Naive thymus-derived CD4-positive, alpha-beta T cell (primary cell): Measurements from ENCODE around the gene CD300LF. TPM values are rescaled to one million over a fixed set of nuclear protein-coding genes. Genes with fewer than 3 reads are reported as not detected.

Experiments
- ATAC-seq: fragments of 150-1000 bp; cut with Tn5 transposase; 2 replicates; pipeline ENCODE4 v1.10.0; 2021; ENCODE audit warnings: mild to moderate bottlenecking, moderate library complexity
- CTCF ChIA-PET: fragments of 350-600 bp; sonication (Branson Sonifier 250); formaldehyde crosslinking; loops from one replicate; lab custom pipeline; 2021; ENCODE audit warnings: antibody characterized with exemption; lab: Charles Lee
- POLR2A ChIA-PET: fragments of 350-600 bp; sonication (Branson Sonifier 250); formaldehyde crosslinking; loops from one replicate; lab custom pipeline; 2021; ENCODE audit warnings: antibody characterized with exemption, inconsistent platforms; lab: Charles Lee
- DNase-seq, 9 donors: peaks; one replicate each; pipeline versions ENCODE4 v3.0.0 to v3.0.0-alpha.2; 2020 to 2022; ENCODE audit warnings: mixed read lengths in 1 of 9
- H3K27ac ChIP-seq: one replicate; pipeline ENCODE4 v1.7.0; 2013; ENCODE audit warnings: mild to moderate bottlenecking, low read depth, low read length, moderate library complexity
- H3K27me3 ChIP-seq, 2 donors: one replicate each; pipeline ENCODE4 v1.7.0; 2013; ENCODE audit warnings: low read length in 2 of 2, mild to moderate bottlenecking in 2 of 2, moderate library complexity in 2 of 2; ENCODE audit not compliant: control insufficient read depth in 2 of 2, insufficient read depth in 2 of 2
- H3K36me3 ChIP-seq, 3 experiments: 1 replicate in 2 of 3; 2 replicates in 1 of 3; pipeline ENCODE4 v1.7.0; 2013; ENCODE audit warnings: low read length in 3 of 3, mild to moderate bottlenecking in 3 of 3, moderate library complexity in 1 of 3; ENCODE audit not compliant: insufficient read depth in 3 of 3, control insufficient read depth in 2 of 3
- H3K4me1 ChIP-seq, 2 donors: one replicate each; pipeline ENCODE4 v1.7.0; 2013; ENCODE audit warnings: low read length in 2 of 2, mild to moderate bottlenecking in 2 of 2, moderate library complexity in 1 of 2; ENCODE audit not compliant: control insufficient read depth in 2 of 2, insufficient read depth in 2 of 2
- H3K4me3 ChIP-seq: 2 replicates; pipeline ENCODE4 v1.7.0; 2013; ENCODE audit warnings: mild to moderate bottlenecking, low read length
- H3K9me3 ChIP-seq, 3 experiments: 1 replicate in 2 of 3; 2 replicates in 1 of 3; pipeline ENCODE4 v1.7.0; 2013; ENCODE audit warnings: low read length in 3 of 3; ENCODE audit not compliant: control insufficient read depth in 2 of 3
- H3K27ac Mint-ChIP-seq, 9 donors: one replicate each; pipeline ENCODE4 v1.8.0; 2020 to 2022; ENCODE audit warnings: mixed read lengths in 9 of 9, mild to moderate bottlenecking in 8 of 9, moderate library complexity in 5 of 9, inconsistent platforms in 2 of 9
- H3K27me3 Mint-ChIP-seq, 5 donors: one replicate each; pipeline ENCODE4 v1.8.0; 2021 to 2022; ENCODE audit warnings: mixed read lengths in 5 of 5, mild to moderate bottlenecking in 1 of 5
- H3K36me3 Mint-ChIP-seq, 5 donors: one replicate each; pipeline ENCODE4 v1.8.0; 2020 to 2022; ENCODE audit warnings: mixed read lengths in 5 of 5, mild to moderate bottlenecking in 3 of 5, inconsistent platforms in 1 of 5
- H3K4me1 Mint-ChIP-seq, 7 donors: one replicate each; pipeline ENCODE4 v1.8.0; 2020 to 2022; ENCODE audit warnings: mixed read lengths in 7 of 7, mild to moderate bottlenecking in 3 of 7, inconsistent platforms in 1 of 7
- H3K4me3 Mint-ChIP-seq, 10 donors: one replicate each; pipeline ENCODE4 v1.8.0; 2020 to 2022; ENCODE audit warnings: mild to moderate bottlenecking in 10 of 10, mixed read lengths in 10 of 10, moderate library complexity in 6 of 10, inconsistent platforms in 2 of 10
- H3K9me3 Mint-ChIP-seq, 11 donors: one replicate each; pipeline ENCODE4 v1.8.0; 2020 to 2022; ENCODE audit warnings: mixed read lengths in 11 of 11, mild to moderate bottlenecking in 4 of 11, inconsistent platforms in 1 of 11, moderate library complexity in 1 of 11
- intact Hi-C, 2 donors: fragments of 100-400 bp; cut with micrococcal nuclease; formaldehyde crosslinking; loops; one replicate each; pipeline ENCODE4 v1.15.1; 2023
- polyA plus RNA-seq, 2 donors: library from polyadenylated mRNA; unstranded; fragments of 300-500 nt; fragmentation: Illumina TruSeq; gene quantifications; one replicate each; pipeline ENCODE4 v1.2.3, GENCODE V29; 2021
- total RNA-seq, 6 experiments: library from RNA in 5 of 6; stranded (reverse) in 5 of 6; gene quantifications; 1 replicate in 5 of 6; 2 replicates in 1 of 6; pipeline ENCODE4 v1.2.3 and lab custom pipeline; 2021 to 2026

Gene CD300LF
- total and polyA plus RNA-seq, 7 experiments from 2014 or later, result 0.46 to 41.0 (median 2.7) TPM; not detected in 3

DNA sequence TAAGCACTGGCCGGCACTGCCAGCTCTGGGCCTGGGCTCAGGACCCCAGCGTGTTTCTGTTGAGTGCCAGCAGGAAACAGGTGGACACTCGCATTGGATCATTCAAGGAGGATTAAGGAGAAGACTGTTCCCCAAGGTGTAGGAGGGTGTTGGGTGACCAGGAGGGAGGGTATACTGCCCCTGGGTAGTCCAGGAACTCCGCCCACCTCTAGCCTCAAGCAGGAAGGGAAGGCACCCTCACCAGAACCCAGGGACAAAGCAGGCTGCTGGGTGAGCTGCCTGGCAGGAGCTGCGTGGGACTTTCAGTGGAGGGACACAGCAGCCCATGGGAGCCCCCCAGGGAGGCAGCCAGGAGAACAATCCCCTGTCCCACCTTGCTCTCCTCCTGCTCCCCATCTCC, 16.6 kb upstream of the CD300LF start:
- no peak overlapping the region for H3K4me3 ChIP-seq
- CTCF ChIA-PET, result no interaction called here
- peaks cover 0 to 32% of the 10 kb centered on the region in 2 donors for H3K4me1 ChIP-seq
- H3K27me3 Mint-ChIP-seq, result peaks cover 0 to 6% (median 0%) of the 10 kb centered on the region in 5 donors
- H3K27ac ChIP-seq, result no peak overlapping the region
- DNase-seq, result no peak
- POLR2A ChIA-PET, result no interaction called here
- peaks cover 0 to 2% (median 0%) of the 10 kb centered on the region in 5 donors for H3K36me3 Mint-ChIP-seq
- peaks cover 0 to 20% (median under 1%) of the 10 kb centered on the region in 7 donors for H3K4me1 Mint-ChIP-seq
- H3K36me3 ChIP-seq, result no peaks in the 10 kb centered on the region
- H3K9me3 ChIP-seq, result no peaks in the 10 kb centered on the region
- intact Hi-C loops, result no loop called here
- no peak for ATAC-seq
- no peak overlapping the region for H3K4me3 Mint-ChIP-seq
- no peaks in the 10 kb centered on the region for H3K27me3 ChIP-seq
- H3K27ac Mint-ChIP-seq, result no peak overlapping the region
- no peaks in the 10 kb centered on the region for H3K9me3 Mint-ChIP-seq

DNA sequence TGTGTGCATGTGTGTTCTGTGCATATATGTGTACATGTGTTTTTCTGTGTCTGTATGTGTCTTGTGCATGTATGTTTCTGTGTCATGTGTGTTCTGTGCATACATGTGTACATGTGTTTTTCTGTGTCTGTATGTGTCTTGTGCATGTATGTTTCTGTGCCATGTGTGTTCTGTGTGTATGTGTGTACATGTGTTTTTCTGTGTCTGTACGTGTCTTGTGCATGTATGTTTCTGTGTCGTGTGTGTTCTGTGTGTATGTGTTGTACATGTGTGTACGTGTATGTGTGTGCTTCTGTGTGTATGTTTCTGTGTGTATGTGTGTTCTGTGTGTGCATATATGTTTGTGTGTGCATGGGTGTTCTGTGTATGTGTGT, 16.0 kb upstream of the CD300LF start:
- Mint-ChIP-seq H3K9me3 (no peaks in the 10 kb centered on the region), H3K4me3 (no peak overlapping the region), H3K4me1 (peaks cover 0 to 17% (median 0%) of the 10 kb centered on the region in 7 donors), H3K27me3 (no peaks in the 10 kb centered on the region), H3K36me3 (no peaks in the 10 kb centered on the region), H3K27ac (no peak overlapping the region)
- H3K4me3 ChIP-seq, result no peak overlapping the region
- no peaks in the 10 kb centered on the region for H3K9me3 ChIP-seq
- H3K27me3 ChIP-seq, result no peaks in the 10 kb centered on the region
- H3K27ac ChIP-seq, result no peak overlapping the region
- no peak for DNase-seq
- ATAC-seq, result no peak
- ChIA-PET CTCF (no interaction called here), POLR2A (no interaction called here)
- intact Hi-C loops, result no loop called here
- H3K4me1 ChIP-seq, result peaks cover 0 to 32% of the 10 kb centered on the region in 2 donors
- no peaks in the 10 kb centered on the region for H3K36me3 ChIP-seq

DNA sequence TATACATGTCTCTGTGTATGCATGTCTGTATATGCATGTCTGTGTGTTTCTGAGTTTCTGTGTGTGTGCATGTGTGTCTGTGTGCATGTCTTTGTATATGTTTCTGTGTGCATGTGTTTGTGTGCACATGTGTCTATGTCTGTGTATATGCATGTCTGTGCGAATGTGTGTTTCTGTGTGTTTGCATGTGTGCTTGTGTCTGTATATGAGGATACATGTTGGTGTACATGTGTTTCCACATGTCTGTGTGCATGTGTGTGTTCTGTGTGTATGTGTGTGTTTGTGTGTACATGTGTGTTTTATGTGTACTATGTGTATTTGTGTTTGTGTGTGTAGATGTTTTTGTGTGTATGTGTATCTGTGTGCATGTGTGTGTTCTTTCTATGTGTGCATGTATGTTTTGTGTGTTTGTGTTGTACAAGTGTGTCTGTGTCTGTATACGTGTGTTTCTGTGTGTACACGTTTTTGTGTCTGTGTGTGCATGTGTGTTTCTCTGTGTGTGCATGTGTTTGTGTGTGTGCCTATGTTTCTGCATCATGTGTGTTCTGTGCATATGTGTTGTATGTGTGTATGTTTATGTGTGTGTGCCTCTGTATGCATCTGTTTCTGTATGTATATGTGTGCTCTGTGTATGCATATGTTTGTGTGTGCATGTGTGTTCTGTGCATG, 15.4 kb upstream of the CD300LF start:
- ChIA-PET POLR2A (no interaction called here), CTCF (no interaction called here)
- intact Hi-C loops, result no loop called here
- Mint-ChIP-seq H3K27me3 (no peaks in the 10 kb centered on the region), H3K4me1 (peaks cover 0 to 17% (median 0%) of the 10 kb centered on the region in 7 donors), H3K27ac (no peak overlapping the region), H3K9me3 (no peaks in the 10 kb centered on the region), H3K4me3 (no peak overlapping the region), H3K36me3 (no peaks in the 10 kb centered on the region)
- ATAC-seq, result no peak
- Histone ChIP-seq H3K36me3 (no peaks in the 10 kb centered on the region), H3K27me3 (no peaks in the 10 kb centered on the region), H3K9me3 (no peaks in the 10 kb centered on the region), H3K4me3 (no peak overlapping the region), H3K4me1 (peaks cover 0 to 32% of the 10 kb centered on the region in 2 donors), H3K27ac (no peak overlapping the region)
- no peak for DNase-seq

DNA sequence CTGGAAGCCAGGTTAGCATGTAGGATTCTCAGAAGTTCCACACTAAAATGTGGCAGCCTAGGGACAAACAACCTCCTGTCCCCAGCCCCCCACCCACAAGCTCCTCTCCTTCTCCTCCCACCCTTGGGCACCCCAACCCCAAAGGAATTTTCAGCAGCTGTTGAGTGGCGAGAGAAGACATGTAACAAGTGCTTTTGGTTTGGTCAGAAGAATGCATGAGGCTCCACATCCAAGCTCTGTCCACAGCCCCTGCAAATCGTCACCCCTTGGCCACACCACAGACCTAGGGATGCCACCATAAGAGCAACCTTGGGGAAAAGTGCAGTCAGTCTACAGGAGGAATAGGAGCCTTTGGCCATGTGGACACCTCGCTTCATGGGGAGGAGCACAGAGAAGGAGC, 12.4 kb upstream of the CD300LF start:
- H3K4me3 ChIP-seq, result no peak overlapping the region
- CTCF ChIA-PET, result no interaction called here
- no peak overlapping the region for H3K27ac ChIP-seq
- no peaks in the 10 kb centered on the region for H3K27me3 ChIP-seq
- H3K9me3 Mint-ChIP-seq, result no peaks in the 10 kb centered on the region
- peaks cover 0 to 2% (median 0%) of the 10 kb centered on the region in 7 donors for H3K4me1 Mint-ChIP-seq
- no peak overlapping the region for H3K4me3 Mint-ChIP-seq
- no peaks in the 10 kb centered on the region for H3K36me3 Mint-ChIP-seq
- peaks cover 0 to 19% (median 0%) of the 10 kb centered on the region in 5 donors for H3K27me3 Mint-ChIP-seq
- H3K36me3 ChIP-seq, result no peaks in the 10 kb centered on the region
- intact Hi-C loops, result no loop called here
- H3K27ac Mint-ChIP-seq, result no peak overlapping the region
- peaks cover 0 to 18% of the 10 kb centered on the region in 2 donors for H3K4me1 ChIP-seq
- no peaks in the 10 kb centered on the region for H3K9me3 ChIP-seq
- POLR2A ChIA-PET, result no interaction called here
- ATAC-seq (no peak), DNase-seq (no peak)

DNA sequence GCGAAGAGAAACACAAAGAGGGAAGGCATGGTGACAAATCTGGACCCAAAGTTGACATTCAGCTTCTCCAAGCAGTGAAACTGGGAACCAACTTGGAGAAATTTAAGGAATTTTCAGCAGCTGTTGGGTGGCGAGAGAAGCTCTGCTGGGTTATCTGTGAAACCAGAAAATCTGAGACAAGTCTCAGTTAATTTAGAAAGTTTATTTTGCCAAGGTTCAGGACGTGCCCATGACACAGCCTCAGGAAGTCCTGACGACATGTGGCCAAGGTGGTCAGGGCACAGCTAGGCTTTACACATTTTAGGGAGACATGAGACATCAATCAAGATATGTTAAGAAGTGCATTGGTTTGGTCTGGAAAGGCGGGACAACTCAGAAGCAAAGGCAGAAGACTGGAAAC, 11.2 kb upstream of the CD300LF start:
- H3K27ac ChIP-seq, result no peak overlapping the region
- intact Hi-C loops, result no loop called here
- ChIA-PET POLR2A (no interaction called here), CTCF (no interaction called here)
- H3K9me3 ChIP-seq, result no peaks in the 10 kb centered on the region
- Mint-ChIP-seq H3K4me3 (no peak overlapping the region), H3K4me1 (no peaks in the 10 kb centered on the region), H3K27ac (no peak overlapping the region), H3K27me3 (peaks cover 0 to 26% (median 0%) of the 10 kb centered on the region in 5 donors), H3K9me3 (no peaks in the 10 kb centered on the region), H3K36me3 (no peaks in the 10 kb centered on the region)
- H3K4me1 ChIP-seq, result peaks cover 0 to 6% of the 10 kb centered on the region in 2 donors
- no peak overlapping the region for H3K4me3 ChIP-seq
- no peak for ATAC-seq
- H3K36me3 ChIP-seq, result no peaks in the 10 kb centered on the region
- no peaks in the 10 kb centered on the region for H3K27me3 ChIP-seq
- DNase-seq, result no peak

DNA sequence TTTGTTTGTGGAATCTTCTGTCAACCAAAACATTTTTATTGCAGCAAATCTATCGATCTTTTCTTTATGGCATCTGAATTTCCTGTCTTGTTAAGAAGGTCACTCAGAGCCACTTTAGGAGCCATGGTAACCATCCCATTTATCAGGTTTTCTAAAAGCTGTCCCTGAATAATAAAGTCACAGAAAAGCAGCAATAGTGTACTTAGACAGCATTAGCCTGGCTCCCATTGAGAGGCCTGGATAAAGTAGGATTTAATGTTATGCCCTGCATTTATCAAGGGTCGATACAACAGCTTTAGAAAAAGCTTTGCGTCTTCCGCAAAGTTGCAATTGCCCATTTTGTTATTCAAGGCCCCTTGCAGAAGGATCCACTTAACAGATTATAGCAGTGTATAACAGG, 10.1 kb upstream of the CD300LF start:
- ChIA-PET CTCF (no interaction called here), POLR2A (no interaction called here)
- Histone ChIP-seq H3K4me3 (no peak overlapping the region), H3K27ac (no peak overlapping the region), H3K4me1 (no peaks in the 10 kb centered on the region), H3K9me3 (no peaks in the 10 kb centered on the region), H3K27me3 (no peaks in the 10 kb centered on the region), H3K36me3 (no peaks in the 10 kb centered on the region)
- H3K4me3 Mint-ChIP-seq, result no peak overlapping the region
- ATAC-seq, result no peak
- no peaks in the 10 kb centered on the region for H3K36me3 Mint-ChIP-seq
- H3K27me3 Mint-ChIP-seq, result peaks cover 0 to 33% (median 0%) of the 10 kb centered on the region in 5 donors
- no peak overlapping the region for H3K27ac Mint-ChIP-seq
- H3K9me3 Mint-ChIP-seq, result no peaks in the 10 kb centered on the region
- DNase-seq, result no peak
- no peaks in the 10 kb centered on the region for H3K4me1 Mint-ChIP-seq
- intact Hi-C loops, result no loop called here

DNA sequence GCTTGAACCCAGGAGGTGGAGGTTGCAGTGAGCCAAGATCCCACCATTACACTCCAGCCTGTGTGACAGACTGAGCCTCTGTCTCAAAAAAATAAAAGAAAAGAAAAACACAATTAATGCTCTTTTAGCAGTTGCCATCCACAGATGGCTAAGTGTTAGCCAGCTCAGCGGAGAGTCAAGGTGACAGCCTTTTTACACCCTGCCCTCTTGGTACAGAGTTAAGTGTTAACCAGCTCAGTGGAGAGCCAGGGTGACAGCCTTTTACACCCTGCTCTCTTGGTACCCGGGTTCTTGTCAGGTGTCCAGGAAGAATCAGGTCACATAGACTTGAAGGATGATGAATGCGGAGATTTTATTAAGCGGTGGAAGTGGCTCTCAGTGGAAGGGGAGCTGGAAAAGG, 7.8 kb upstream of the CD300LF start:
- Histone ChIP-seq H3K4me1 (no peaks in the 10 kb centered on the region), H3K27me3 (no peaks in the 10 kb centered on the region), H3K36me3 (no peaks in the 10 kb centered on the region), H3K9me3 (no peaks in the 10 kb centered on the region), H3K4me3 (no peak overlapping the region), H3K27ac (no peak overlapping the region)
- intact Hi-C loops, result no loop called here
- CTCF ChIA-PET, result interaction anchor here (1.4 kb wide), 1 partner anchor 16 kb away, joined by 5 read pairs; no protein-coding TSS in a partner anchor
- peaks cover 0 to 1% (median 0%) of the 10 kb centered on the region in 7 donors for H3K4me1 Mint-ChIP-seq
- no peak overlapping the region for H3K27ac Mint-ChIP-seq
- no peaks in the 10 kb centered on the region for H3K36me3 Mint-ChIP-seq
- H3K9me3 Mint-ChIP-seq, result no peaks in the 10 kb centered on the region
- no peak for ATAC-seq
- no peak overlapping the region for H3K4me3 Mint-ChIP-seq
- H3K27me3 Mint-ChIP-seq, result peaks cover 0 to 46% (median 0%) of the 10 kb centered on the region in 5 donors
- POLR2A ChIA-PET, result no interaction called here
- no peak for DNase-seq
